CD4-positive, alpha-beta T cell (primary cell): ENCODE data around the gene RARA. TPM values are rescaled to one million over a fixed set of nuclear protein-coding genes. Genes with fewer than 3 reads are reported as not detected.

Experiments used
- ATAC-seq: fragments of 200-7000 bp; cut with Tn5 transposase; one replicate; pipeline ENCODE4 v1.10.0; 2022; ENCODE audit warnings: mild to moderate bottlenecking; ENCODE audit not compliant: poor library complexity
- CTCF ChIA-PET: fragments of 350-600 bp; sonication (Branson Sonifier 250); formaldehyde crosslinking; loops from one replicate; lab custom pipeline; 2021; ENCODE audit warnings: antibody characterized with exemption, inconsistent platforms; lab: Charles Lee
- POLR2A ChIA-PET: fragments of 350-600 bp; sonication (Branson Sonifier 250); formaldehyde crosslinking; loops from one replicate; lab custom pipeline; 2021; ENCODE audit warnings: antibody characterized with exemption, inconsistent platforms; lab: Charles Lee
- DNase-seq, 14 experiments: peaks; one replicate each; pipeline ENCODE4 v3.0.0-alpha.2; 2013 to 2020; ENCODE audit warnings: mixed read lengths in 2 of 14
- H3K27ac ChIP-seq, 2 donors: one replicate each; pipeline versions ENCODE4 v1.5.1 to v1.7.0; 2013; ENCODE audit warnings: low read length in 2 of 2, low read depth in 1 of 2, mild to moderate bottlenecking in 1 of 2
- H3K27me3 ChIP-seq, 2 experiments: 1 replicate in 1 of 2; 2 replicates in 1 of 2; pipeline versions ENCODE4 v1.6.1 to v1.7.0; 2013; ENCODE audit warnings: low read length in 2 of 2, control low read depth in 1 of 2, mild to moderate bottlenecking in 1 of 2, moderate library complexity in 1 of 2; ENCODE audit not compliant: insufficient read depth in 2 of 2, control insufficient read depth in 1 of 2
- H3K36me3 ChIP-seq: one replicate; pipeline ENCODE4 v1.6.1; 2013; ENCODE audit warnings: low read length, control low read depth; ENCODE audit not compliant: insufficient read depth
- H3K4me1 ChIP-seq: one replicate; pipeline ENCODE4 v1.6.1; 2013; ENCODE audit warnings: low read length, control low read depth; ENCODE audit not compliant: insufficient read depth
- H3K4me3 ChIP-seq: one replicate; pipeline ENCODE4 v1.5.1; 2013; ENCODE audit warnings: mild to moderate bottlenecking, low read length, moderate library complexity
- H3K9me3 ChIP-seq, 2 experiments: 1 replicate in 1 of 2; 2 replicates in 1 of 2; pipeline versions ENCODE4 v1.6.1 to v1.7.0; 2013; ENCODE audit warnings: low read length in 2 of 2, mild to moderate bottlenecking in 2 of 2, control low read depth in 1 of 2, moderate library complexity in 1 of 2; ENCODE audit not compliant: control insufficient read depth in 1 of 2, insufficient read depth in 1 of 2
- H3K27ac Mint-ChIP-seq: one replicate; pipeline ENCODE4 v1.8.0; 2020; ENCODE audit warnings: mixed read lengths
- H3K27me3 Mint-ChIP-seq: one replicate; pipeline ENCODE4 v1.8.0; 2021; ENCODE audit warnings: mixed read lengths
- H3K36me3 Mint-ChIP-seq: one replicate; pipeline ENCODE4 v1.8.0; 2021; ENCODE audit warnings: low read depth, mixed read lengths
- H3K4me1 Mint-ChIP-seq: one replicate; pipeline ENCODE4 v1.8.0; 2021; ENCODE audit warnings: low read depth, mixed read lengths
- H3K4me3 Mint-ChIP-seq: one replicate; pipeline ENCODE4 v1.8.0; 2020; ENCODE audit warnings: mild to moderate bottlenecking, mixed read lengths
- H3K9me3 Mint-ChIP-seq: one replicate; pipeline ENCODE4 v1.8.0; 2020; ENCODE audit warnings: mixed read lengths
- CTCF ChIP-seq: fragments of 200-600 bp; IDR thresholded peaks from one replicate; pipeline ENCODE4 v1.8.0; 2022; ENCODE audit warnings: antibody characterized with exemption, mild to moderate bottlenecking
- intact Hi-C, 2 experiments: fragments of 100-400 bp; cut with DNase I in 1 of 2; cut with micrococcal nuclease in 1 of 2; formaldehyde crosslinking; loops; one replicate each; pipeline versions ENCODE4 v1.15.1 to v1.9.0; 2023 to 2025; cut with DNase I, micrococcal nuclease
- total RNA-seq, 174 experiments: library from RNA in 2 of 174; stranded (reverse) in 2 of 174; gene quantifications; one replicate each; pipeline ENCODE4 v1.2.3 and lab custom pipeline; 2021 to 2026

RARA gene
- total RNA-seq, 2 experiments from 2014 or later = 114 to 115 TPM

DNA sequence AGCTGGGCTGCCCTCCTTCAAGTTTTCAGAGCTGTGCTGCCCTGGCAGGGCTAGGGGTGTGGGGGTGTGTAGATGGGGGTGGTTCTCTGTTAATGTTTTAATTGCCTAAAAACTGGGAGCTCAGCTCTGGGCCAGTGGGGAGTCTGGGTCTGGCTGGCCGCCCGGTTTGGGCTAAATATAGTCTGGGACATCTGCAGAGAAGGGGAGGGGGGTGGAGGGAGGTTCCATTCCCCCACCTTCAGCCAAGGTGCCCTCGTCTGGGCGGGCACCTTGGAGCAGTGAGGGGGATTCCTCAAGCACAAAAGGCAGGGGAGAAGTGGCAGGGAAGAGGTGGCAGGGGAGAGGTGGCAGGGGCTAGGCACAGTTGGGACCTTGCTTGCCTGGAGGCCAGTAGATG, 13.0 kb downstream of the RARA start:
- ChIA-PET POLR2A (interaction anchor here (0.6 to 5.3 kb wide), 15 partner anchors 7 to 1367 kb away, joined by 3 to 117 read pairs (median 5); partner anchors contain the start of genes CASC3, EIF1 and SMARCE1), CTCF (interaction anchor here (1.2 to 2.5 kb wide), 3 partner anchors 19 to 238 kb away, joined by 4 to 11 read pairs (median 6); no protein-coding TSS in a partner anchor)
- Histone ChIP-seq H3K4me1 (peaks cover 93% of the 10 kb centered on the region), H3K9me3 (no peaks in the 10 kb centered on the region), H3K36me3 (no peaks in the 10 kb centered on the region), H3K27ac (peak overlapping the region; percentile 99), H3K4me3 (peak overlapping the region; percentile 96), H3K27me3 (no peaks in the 10 kb centered on the region)
- intact Hi-C loops = loop anchor here (1.0 to 5.0 kb wide), 2 partner anchors 19 to 285 kb away; no protein-coding TSS in a partner anchor
- DNase-seq = no peak
- Mint-ChIP-seq H3K4me3 (peak overlapping the region; percentile 95), H3K4me1 (peaks cover 91% of the 10 kb centered on the region), H3K27ac (peak overlapping the region; percentile 99), H3K36me3 (peaks cover 48% of the 10 kb centered on the region), H3K9me3 (no peaks in the 10 kb centered on the region), H3K27me3 (no peaks in the 10 kb centered on the region)
- no peak for ATAC-seq
- TF ChIP-seq CTCF = no peak

- H3K4me3 ChIP-seq = peak overlapping the region; percentile 96
- no peaks in the 10 kb centered on the region for H3K9me3 ChIP-seq
- Mint-ChIP-seq H3K4me1 (peaks cover 92% of the 10 kb centered on the region), H3K36me3 (peaks cover 48% of the 10 kb centered on the region), H3K4me3 (peak overlapping the region; percentile 95), H3K27me3 (no peaks in the 10 kb centered on the region), H3K27ac (peak overlapping the region; percentile 99), H3K9me3 (no peaks in the 10 kb centered on the region)
- no peaks in the 10 kb centered on the region for H3K36me3 ChIP-seq
- no peak for TF ChIP-seq CTCF
- ATAC-seq (peak; percentile 27), DNase-seq (peak; percentile 73 to 98 (median 85))
- CTCF ChIA-PET = interaction anchor here (1.0 to 4.4 kb wide), 5 partner anchors 18 to 238 kb away, joined by 3 to 22 read pairs (median 4); no protein-coding TSS in a partner anchor
- peaks cover 93% of the 10 kb centered on the region for H3K4me1 ChIP-seq
- intact Hi-C loops = loop anchor here (1.0 to 5.0 kb wide), 2 partner anchors 19 to 285 kb away; no protein-coding TSS in a partner anchor
- no peaks in the 10 kb centered on the region for H3K27me3 ChIP-seq
- POLR2A ChIA-PET = interaction anchor here (0.6 to 5.3 kb wide), 29 partner anchors 8 to 1366 kb away, joined by 3 to 117 read pairs (median 4); partner anchors contain the start of genes CASC3, CDC6, EIF1 and SMARCE1
- peak overlapping the region; percentile 99 for H3K27ac ChIP-seq
Measured at GRCh38 chr17:40322358-40323315, 13.7 kb downstream of the RARA start.
